Stimulated activated effector memory CD8-positive, alpha-beta T cell treated with anti-CD3 and anti-CD28 coated beads, Interleukin-12 subunit alpha, Interleukin-12 subunit beta, amount 100 ng/mL, for 72 hours (primary cell): ENCODE measurements around the gene TMEM176B.
A peak's percentile ranks its signal among the peaks of the same experiment; 100 is the strongest.

Experiments
- ATAC-seq: fragments of 150-1000 bp; cut with Tn5 transposase; 2 replicates; pipeline ENCODE4 v1.10.0; 2021
- DNase-seq, 2 donors: peaks; one replicate each; pipeline ENCODE4 v3.0.0; 2021 to 2022; ENCODE audit warnings: low spot score in 2 of 2
- H3K27ac Mint-ChIP-seq: one replicate; pipeline ENCODE4 v1.8.0; 2022; ENCODE audit warnings: mild to moderate bottlenecking, mixed read lengths
- H3K36me3 Mint-ChIP-seq: one replicate; pipeline ENCODE4 v1.8.0; 2022; ENCODE audit warnings: mild to moderate bottlenecking, mixed read lengths
- H3K4me1 Mint-ChIP-seq: one replicate; pipeline ENCODE4 v1.8.0; 2022; ENCODE audit warnings: mixed read lengths
- H3K4me3 Mint-ChIP-seq: one replicate; pipeline ENCODE4 v1.8.0; 2022; ENCODE audit warnings: mild to moderate bottlenecking, mixed read lengths
- H3K9me3 Mint-ChIP-seq: one replicate; pipeline ENCODE4 v1.8.0; 2022; ENCODE audit warnings: mixed read lengths

TMEM176B gene

DNA sequence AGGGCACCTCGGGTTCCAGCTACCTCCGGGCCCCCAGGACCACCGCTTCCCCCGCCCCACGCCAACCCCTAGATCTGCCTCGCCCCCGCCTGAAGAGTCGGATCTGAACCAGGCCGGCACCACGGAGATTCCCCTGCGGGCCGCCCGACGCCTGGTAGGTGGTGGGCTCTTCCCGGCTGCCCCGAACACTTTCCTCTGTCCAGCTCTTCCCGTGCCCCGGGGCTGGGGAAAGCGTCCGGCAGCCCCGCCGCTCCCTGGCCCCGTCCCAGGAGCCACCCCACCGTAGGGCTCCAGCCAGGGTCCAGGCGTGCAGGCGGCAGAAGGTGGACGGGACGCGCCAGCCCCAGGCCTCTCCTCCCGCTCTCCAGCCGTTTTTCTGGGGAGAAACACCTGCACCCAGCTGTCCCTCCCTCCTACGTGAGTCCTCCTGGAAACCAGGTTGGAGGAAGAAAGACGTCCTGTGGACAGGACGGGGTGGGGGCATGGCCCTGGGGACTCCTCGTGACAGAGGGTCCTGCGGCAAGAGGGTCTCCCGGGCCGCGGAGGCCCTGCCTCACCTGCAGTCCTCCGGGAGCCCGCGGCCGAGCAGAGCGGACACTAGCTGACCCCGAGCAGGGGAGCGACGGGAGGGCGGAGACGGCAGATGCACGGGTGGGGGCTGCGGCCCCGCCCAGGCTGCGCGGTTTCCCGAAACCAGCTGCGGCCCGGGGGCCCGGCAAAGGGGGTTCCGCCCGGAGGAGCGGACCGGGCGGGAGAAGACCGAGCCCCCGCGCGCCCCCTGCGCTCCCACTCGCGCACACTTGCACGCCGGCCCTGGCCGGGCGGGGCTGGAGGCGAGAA lies at the start of gene TMEM176B:
Gene TMEM176B (minus strand): TSS at position 624 of the 840 bp plus-strand sequence. CDS start 3,795 bp downstream, outside the sequence.
- H3K9me3 Mint-ChIP-seq: no peaks in the 10 kb centered on the region
- no peak within 1 kb of the TSS for H3K27ac Mint-ChIP-seq
- H3K4me1 Mint-ChIP-seq: peaks cover 12% of the 10 kb centered on the region
- H3K36me3 Mint-ChIP-seq: no peaks in the 10 kb centered on the region
- H3K4me3 Mint-ChIP-seq: peak within 1 kb of the TSS; percentile 53
- ATAC-seq (peak; percentile 42), DNase-seq (no peak)

DNA sequence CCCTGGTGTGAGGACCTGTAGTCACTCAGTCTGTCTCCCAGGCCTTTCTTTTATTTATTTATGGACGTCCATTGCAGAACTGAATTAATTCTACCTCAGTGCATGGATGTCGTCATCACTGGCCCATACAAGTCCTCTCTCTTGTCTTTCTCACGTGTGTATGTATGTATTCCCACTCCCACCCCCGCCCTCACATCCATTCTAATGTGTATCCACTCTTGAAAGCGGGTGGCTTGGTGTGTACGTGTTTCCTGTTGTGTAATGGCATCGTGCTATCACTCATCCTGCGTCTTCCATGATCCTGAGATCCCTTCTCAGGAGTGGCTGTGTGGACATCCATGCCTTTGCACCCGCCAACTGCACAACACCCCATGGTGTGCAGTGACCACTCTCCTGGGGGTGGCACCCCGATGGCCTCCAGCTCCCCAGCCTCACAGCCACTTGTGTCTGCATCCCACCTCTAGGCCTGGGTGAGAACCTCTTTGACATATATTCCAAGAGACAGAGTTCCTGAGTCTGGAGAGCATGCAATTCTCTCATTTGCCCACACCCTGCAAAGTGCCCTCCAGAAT lies 49.1 kb upstream of the TMEM176B start:
- H3K27ac Mint-ChIP-seq: no peak overlapping the region
- H3K36me3 Mint-ChIP-seq: no peaks in the 10 kb centered on the region
- no peak overlapping the region for H3K4me3 Mint-ChIP-seq
- H3K9me3 Mint-ChIP-seq: no peaks in the 10 kb centered on the region
- DNase-seq (peak in 1 of 2 donors; percentile 15), ATAC-seq (no peak)
- H3K4me1 Mint-ChIP-seq: peaks cover 10% of the 10 kb centered on the region

DNA sequence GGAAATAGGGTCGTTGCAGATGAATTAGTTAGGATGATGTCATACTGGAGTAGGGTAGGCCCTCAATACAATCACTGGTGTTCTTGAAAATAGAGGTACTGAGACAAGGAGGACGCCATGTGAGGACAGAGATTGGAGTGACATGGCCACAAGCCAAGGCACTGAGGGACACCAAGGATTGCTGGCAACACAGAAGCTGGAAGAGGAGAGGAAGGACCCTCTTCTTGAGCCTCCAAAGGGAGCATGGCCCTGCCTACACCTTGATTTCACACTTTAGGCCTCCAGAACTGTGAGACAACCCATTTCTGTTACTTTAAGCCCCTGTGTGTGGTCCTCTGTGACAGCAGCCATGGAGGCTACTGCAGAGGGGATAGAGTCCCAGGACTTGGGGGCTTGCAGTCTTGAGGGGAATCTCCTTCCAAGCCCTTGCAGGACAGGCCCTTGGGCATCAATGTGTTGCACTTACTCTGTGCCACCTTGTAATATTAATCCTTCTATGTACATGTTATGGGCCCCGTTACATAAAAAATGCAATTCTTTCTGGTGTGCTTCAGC lies 48.5 kb upstream of the TMEM176B start:
- ATAC-seq (no peak), DNase-seq (no peak)
- Mint-ChIP-seq H3K4me1 (peaks cover 10% of the 10 kb centered on the region), H3K36me3 (no peaks in the 10 kb centered on the region), H3K27ac (no peak overlapping the region), H3K9me3 (no peaks in the 10 kb centered on the region), H3K4me3 (no peak overlapping the region)

DNA sequence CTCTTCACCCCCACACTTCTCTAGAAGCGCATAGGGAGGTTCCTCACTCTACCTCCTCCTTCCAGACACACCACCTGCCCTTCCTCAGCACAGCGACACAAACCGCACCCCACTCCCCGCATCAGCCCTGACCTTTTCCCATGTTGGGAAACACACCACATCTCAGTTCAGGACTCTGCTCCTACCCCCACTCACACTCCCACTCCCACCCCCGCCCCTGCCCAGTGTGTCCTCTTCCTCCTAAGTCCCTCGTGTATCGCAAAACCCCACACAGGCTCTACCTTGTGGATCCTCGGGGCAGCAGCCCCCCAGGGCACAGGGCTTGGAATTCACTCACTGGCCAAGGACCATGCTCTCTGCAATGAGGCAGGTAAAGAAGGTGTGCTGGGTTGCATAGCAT lies 47.9 kb upstream of the TMEM176B start:
- Mint-ChIP-seq H3K4me1 (peaks cover 10% of the 10 kb centered on the region), H3K27ac (no peak overlapping the region), H3K9me3 (no peaks in the 10 kb centered on the region), H3K4me3 (no peak overlapping the region), H3K36me3 (no peaks in the 10 kb centered on the region)
- DNase-seq (no peak), ATAC-seq (no peak)

DNA sequence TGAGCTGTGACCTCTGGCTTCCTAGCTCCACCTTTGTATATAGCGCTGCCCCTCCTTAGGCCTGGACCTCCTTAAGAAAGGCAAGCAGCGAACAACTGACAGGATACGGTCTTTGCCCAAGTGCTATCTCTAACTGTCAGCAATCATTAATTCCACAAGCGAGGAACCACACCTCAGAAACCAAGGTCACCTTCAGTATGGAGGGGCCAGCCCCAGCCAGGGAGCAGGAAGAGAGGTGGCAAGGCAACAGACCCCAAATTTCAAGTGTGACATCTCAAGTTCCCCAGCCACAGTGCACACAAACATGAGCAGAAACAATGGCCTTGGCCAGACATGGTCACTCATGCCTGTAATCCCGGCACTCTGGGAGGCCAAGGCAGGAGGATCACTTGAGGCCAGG lies 47.4 kb upstream of the TMEM176B start:
- Mint-ChIP-seq H3K36me3 (no peaks in the 10 kb centered on the region), H3K9me3 (no peaks in the 10 kb centered on the region), H3K4me1 (peaks cover 9% of the 10 kb centered on the region), H3K4me3 (no peak overlapping the region), H3K27ac (no peak overlapping the region)
- ATAC-seq (no peak), DNase-seq (no peak)

DNA sequence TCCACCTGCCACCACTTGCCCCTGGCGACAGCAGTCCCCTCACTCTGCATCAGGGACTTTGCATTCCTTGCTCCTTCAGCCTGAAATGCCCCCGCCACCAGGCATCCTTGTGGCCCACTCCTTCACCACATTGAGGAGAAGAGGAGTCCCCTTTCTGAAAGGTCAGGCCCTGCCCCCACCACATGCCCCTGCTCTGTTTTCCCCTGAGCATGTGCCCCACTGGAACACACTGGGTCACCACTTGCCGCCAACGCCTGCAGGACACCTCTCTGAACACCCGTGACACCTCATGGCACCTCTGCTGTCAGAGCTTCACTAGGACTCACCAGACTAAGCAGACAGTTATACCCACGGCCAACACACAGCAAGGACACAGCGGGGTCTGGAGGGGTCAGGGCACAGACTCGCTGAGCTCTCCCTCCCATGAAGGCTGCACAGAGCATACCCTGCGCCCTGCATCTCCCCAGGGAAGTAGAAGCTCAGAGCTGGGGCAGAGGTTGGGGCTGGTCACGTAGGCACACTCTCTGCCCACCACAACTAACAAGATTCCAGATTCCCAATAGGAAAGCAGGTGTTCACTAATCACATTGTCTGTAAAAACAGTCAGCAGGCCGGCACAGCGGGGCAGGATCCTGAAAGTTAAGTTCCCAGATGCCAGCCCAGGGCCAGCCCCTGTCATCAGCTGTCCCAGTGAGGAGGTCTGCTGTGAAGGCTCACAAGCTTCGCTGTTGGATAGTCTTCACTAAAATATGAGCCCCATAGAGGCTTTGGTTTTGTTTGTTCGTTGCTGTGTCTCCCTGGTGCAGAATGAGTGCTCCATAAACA lies 46.3 kb upstream of the TMEM176B start:
- DNase-seq (no peak), ATAC-seq (peak; percentile 22)
- Mint-ChIP-seq H3K4me3 (no peak overlapping the region), H3K4me1 (no peaks in the 10 kb centered on the region), H3K9me3 (no peaks in the 10 kb centered on the region), H3K36me3 (no peaks in the 10 kb centered on the region), H3K27ac (peak overlapping the region; percentile 7)

DNA sequence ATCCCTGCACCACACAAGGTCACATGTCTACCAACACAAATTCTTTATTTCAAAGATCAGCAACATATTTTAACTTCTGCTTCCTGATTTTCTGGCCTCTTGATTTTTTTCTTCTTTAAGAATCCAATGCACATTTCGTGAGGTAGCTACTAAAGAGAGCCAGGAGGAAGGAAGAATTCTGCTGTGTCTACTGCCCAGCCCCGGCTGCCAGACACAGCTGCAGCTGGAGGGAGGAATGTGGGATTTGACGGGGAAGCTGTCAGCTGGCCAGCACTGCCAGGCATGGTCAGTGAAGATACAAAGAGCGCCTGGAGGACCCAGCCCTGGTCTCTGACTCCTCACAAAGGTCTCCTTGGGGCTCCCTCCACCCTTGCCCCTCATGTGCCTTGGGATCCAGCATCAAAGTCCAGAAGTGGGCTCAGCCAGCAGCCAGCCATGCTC lies 45.3 kb upstream of the TMEM176B start:
- ATAC-seq: no peak

DNA sequence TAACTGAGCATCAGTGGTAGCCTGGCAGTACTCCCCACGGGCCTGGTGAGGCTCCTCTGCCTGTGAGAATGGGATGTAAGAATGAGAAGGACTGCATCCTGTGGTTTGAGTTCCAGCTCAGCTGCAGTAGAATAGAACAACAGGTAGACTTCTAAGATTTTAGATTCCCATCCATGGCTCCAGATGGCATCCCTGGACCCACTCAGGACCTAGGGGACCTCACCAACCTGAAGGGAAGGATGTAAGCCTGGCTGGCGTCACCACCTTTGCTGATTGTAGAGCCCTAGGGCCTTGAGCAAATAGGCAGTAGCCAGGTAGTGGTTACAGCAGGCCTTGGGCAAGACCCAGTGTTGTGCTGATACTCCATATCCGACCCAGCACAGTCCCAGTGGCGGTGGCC lies 42.6 kb upstream of the TMEM176B start:
- no peak for ATAC-seq
- Mint-ChIP-seq H3K4me1 (no peaks in the 10 kb centered on the region), H3K9me3 (no peaks in the 10 kb centered on the region), H3K27ac (no peak overlapping the region), H3K4me3 (no peak overlapping the region), H3K36me3 (no peaks in the 10 kb centered on the region)
- DNase-seq: no peak

More for the DNA sequence above, 45.3 kb upstream of the TMEM176B start:
- Mint-ChIP-seq H3K9me3 (no peaks in the 10 kb centered on the region), H3K36me3 (no peaks in the 10 kb centered on the region), H3K4me3 (no peak overlapping the region), H3K4me1 (no peaks in the 10 kb centered on the region), H3K27ac (no peak overlapping the region)
- DNase-seq: no peak

DNA sequence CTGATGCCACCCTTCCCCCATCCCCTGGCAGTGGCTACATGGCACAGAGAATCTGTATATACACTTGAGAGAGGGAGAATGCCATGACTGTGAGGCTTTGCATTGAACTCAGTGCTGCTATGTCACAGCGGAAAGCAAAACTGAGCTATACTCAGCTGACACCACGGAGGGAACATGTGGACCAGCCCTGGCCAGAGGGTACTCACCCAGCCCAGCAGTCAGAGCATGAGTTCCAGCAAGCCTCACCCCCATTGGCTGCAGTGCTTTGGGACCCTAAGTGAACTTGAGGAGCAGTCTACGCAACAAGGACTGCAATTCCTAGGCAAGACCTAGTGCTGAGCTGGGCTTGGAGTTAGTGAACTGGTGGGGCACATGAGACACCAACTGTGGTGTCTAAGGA lies 41.9 kb upstream of the TMEM176B start:
- Mint-ChIP-seq H3K4me1 (no peaks in the 10 kb centered on the region), H3K27ac (no peak overlapping the region), H3K36me3 (no peaks in the 10 kb centered on the region), H3K4me3 (no peak overlapping the region), H3K9me3 (no peaks in the 10 kb centered on the region)
- DNase-seq (no peak), ATAC-seq (no peak)

DNA sequence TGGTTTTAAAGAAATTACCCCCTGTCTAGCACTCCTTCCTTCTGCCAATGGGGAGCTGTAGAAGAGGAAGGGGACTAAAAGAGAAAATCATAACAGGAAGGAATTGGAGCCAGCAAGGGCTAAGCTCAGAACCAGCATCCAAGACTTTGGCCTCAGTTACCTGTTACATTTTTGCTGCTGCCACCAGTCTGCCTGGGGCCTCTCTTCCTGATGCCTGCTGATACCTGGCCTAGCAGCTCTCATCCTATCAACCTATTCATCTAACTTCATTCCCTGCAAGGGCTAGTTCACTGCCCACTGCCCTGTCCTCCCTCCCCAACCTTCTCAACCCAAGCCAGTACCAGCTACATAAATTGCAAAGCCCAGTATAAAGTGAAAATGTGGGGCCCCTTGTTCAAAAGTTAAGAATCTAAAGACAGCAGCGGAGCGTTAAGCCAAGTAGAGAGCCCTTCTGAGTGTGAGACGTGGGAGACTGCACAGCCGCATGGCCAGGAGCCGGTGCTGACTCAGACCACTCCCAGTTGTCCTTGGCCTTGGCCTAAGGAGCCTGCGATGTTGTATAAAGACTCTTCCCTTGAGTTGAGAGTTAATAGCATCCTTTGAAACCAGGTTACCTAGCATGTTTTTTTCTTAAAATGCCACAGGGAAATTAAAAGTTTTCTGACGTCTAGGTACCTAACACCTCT lies 38.9 kb upstream of the TMEM176B start:
- DNase-seq: no peak
- H3K27ac Mint-ChIP-seq: no peak overlapping the region
- H3K4me1 Mint-ChIP-seq: no peaks in the 10 kb centered on the region
- ATAC-seq: no peak
- H3K9me3 Mint-ChIP-seq: no peaks in the 10 kb centered on the region
- H3K36me3 Mint-ChIP-seq: no peaks in the 10 kb centered on the region
- no peak overlapping the region for H3K4me3 Mint-ChIP-seq

DNA sequence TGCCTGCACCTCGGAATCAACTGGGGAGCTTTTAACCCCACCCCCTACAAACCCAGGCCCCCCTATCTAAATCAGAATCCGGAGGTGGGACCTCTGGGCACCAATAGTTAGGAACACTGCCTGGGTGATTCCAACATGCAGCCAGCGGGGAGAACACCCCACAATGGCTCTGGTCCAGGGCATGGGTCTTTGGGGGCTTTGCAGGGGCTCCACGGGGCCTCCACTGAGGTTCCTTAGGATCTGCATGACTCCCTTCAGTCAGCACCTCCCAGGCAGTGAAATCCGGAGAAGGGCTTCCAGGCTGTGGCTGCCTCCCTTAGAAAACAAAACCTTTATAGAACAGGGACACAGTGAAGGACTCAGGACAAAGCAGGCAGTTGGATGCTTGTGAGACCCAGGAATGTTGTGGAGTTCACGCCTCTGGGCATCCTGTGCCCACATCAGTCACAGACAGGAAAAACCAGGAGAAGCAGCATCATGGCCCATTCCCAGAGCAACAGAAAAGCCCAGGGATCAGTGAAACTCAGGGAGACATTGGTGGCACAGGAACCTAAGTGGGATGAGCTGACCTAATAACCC lies 35.6 kb upstream of the TMEM176B start:
- no peaks in the 10 kb centered on the region for H3K4me1 Mint-ChIP-seq
- H3K27ac Mint-ChIP-seq: no peak overlapping the region
- ATAC-seq (no peak), DNase-seq (no peak)
- no peaks in the 10 kb centered on the region for H3K36me3 Mint-ChIP-seq
- no peak overlapping the region for H3K4me3 Mint-ChIP-seq
- H3K9me3 Mint-ChIP-seq: no peaks in the 10 kb centered on the region

DNA sequence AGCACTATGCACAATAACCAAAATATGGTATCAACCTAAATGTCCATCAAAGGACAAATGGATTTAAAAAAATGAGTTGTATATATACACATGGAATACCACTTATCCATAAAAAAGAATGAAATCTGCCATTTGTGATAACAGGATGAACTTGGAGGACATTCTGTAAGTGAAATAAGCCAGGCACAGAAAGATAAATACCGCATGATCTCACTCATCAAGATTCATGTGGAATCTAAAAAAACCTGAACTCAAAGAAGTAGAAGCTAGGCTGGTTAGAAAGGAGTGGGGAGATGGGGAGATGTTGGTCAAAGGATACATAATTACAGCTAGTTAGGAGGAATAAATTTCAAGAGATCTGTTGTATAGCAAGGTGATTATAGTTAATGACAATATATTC lies 34.9 kb upstream of the TMEM176B start:
- Mint-ChIP-seq H3K4me1 (no peaks in the 10 kb centered on the region), H3K36me3 (no peaks in the 10 kb centered on the region), H3K9me3 (no peaks in the 10 kb centered on the region), H3K4me3 (no peak overlapping the region), H3K27ac (no peak overlapping the region)
- DNase-seq (no peak), ATAC-seq (no peak)

DNA sequence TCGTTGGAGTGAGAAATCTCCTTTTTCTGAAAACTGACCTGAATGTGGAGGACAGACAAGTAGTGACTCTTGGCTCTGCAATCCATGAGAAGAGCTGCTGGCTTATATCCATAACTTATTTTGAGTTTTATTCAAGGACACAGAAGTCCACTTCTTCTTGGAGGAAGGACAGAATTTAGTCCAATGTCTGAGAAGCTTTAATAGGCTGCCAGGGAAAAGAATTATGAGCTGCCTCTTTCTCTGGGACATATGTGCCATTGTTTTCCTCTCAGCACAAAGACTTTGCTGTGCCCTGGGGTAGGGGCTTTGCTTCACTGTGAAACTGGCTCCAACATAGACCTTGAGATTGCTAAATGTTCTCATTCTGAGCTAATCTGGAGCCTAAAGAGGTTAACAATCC lies 31.7 kb upstream of the TMEM176B start:
- H3K36me3 Mint-ChIP-seq: no peaks in the 10 kb centered on the region
- no peak for ATAC-seq
- H3K27ac Mint-ChIP-seq: no peak overlapping the region
- no peak for DNase-seq
- no peak overlapping the region for H3K4me3 Mint-ChIP-seq
- H3K4me1 Mint-ChIP-seq: no peaks in the 10 kb centered on the region
- H3K9me3 Mint-ChIP-seq: no peaks in the 10 kb centered on the region

DNA sequence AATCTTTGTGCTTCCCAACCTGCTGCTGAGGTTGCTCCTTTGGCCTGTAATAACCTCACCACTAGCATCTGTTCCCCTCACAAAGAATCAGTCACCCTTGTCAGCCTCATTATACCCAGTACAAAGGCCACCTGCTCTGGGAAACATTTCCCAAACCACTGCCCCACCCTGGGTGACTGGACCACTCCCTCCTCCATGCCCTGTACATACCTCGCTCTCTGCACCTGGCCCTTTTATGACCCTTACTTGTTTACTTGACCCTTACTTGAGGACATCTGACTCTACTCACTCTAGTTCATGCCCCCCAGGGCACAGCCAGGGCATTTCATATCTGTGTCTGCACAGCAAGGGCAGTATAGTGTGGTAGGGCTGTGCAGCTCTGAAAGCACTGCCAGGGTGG lies 30.8 kb upstream of the TMEM176B start:
- Mint-ChIP-seq H3K4me1 (no peaks in the 10 kb centered on the region), H3K9me3 (no peaks in the 10 kb centered on the region), H3K27ac (no peak overlapping the region), H3K4me3 (no peak overlapping the region), H3K36me3 (no peaks in the 10 kb centered on the region)
- ATAC-seq (no peak), DNase-seq (no peak)

DNA sequence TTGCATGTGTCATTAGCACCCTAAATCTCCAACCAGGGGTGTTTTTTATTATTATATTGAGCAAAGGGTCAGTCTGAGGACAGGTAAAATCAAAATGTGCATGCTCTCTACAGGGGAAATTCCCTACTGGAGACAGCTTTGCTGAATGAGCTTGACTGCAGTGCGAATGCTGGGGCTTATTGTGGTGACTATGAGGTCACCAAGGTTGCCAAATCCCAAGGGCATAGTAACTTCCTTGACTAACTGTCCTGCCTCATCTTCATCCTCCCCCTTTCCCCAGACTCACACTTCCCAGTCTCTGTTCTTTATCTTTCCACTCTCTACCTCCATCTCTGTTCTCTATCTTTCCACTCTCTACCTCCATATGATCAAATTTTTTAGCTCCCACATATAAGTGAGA lies 29.3 kb upstream of the TMEM176B start:
- Mint-ChIP-seq H3K9me3 (no peaks in the 10 kb centered on the region), H3K4me3 (no peak overlapping the region), H3K4me1 (no peaks in the 10 kb centered on the region), H3K36me3 (no peaks in the 10 kb centered on the region), H3K27ac (no peak overlapping the region)
- DNase-seq: no peak
- ATAC-seq: no peak
